GM19193 (cell line): Measurements from ENCODE around the gene ALK.

Source experiments
- POLR2A ChIP-seq: IDR thresholded peaks from 4 replicates; pipeline ENCODE4 v1.6.1; 2011; ENCODE audit not compliant: insufficient read depth, insufficient read length; ENCODE audit errors: extremely low read depth

ALK gene

DNA sequence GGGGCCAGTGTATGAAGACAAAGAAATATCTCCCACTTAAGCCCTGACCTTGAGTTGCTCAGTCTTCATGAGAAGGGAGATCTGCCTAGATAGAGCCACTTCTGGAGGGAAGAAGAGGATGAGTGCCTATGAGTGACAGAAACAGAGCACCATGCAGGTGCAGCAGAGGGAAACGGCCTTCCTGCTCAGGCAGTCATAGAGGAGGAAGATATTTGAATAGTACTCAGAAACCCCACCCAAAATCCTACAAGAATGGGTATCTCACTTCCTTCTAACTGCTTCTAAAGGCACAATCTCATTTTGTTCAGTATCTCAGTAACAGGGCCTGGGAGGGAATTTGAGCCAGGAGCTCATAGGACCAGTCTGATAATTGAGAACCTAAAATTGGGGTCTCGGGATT is 339.3 kb downstream of the ALK start:
- no peak for TF ChIP-seq POLR2A

DNA sequence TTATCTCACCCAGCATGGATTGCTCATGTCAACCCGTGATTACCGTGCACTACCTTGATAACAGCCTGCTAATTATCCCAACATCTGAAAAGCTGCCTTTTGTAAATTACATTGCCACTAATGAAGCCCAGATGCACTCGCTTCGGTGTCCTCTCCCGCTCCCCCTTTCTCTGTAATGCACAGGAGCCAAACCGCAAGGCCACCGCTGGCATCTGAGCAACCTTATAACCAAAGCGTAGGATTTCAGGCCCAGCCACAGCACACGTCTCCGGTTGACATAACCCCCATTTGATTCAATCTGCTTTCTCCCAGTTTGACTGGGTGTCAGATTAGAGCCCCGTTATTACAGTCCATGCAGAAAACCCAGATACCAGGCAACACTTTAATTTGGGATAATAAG is 341.2 kb downstream of the ALK start:
- no peak for TF ChIP-seq POLR2A

DNA sequence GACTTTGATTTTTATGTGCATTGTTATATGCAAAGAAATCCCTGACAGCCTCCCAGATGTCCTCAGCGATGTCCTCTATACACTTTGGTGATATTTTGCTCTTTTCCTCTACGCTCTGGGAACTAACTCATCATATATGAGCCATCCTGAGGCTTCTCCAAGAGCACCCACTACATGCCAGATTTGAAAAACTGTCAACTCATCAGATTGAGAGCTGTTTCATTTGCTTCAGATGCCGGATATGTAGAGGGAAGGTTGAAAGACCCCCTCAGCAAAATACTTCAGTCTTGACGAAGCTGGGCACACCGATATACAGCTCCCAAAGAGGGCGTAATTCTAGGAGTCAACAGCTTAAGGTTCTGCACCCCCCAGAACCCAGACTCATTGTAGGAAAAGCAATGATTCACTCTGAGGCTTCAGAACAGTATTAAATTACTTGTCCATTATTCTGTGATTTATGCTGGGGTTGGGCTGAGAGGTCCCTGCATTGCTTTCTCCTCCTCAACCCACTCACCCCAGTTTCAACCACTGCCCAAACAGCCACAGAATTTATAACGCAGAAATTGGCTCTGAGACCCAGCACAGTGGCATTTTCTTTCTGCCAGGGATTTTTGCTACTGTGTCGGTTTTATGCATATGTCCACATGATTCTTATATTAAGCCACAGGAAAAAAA is 341.8 kb downstream of the ALK start:
- no peak for TF ChIP-seq POLR2A

DNA sequence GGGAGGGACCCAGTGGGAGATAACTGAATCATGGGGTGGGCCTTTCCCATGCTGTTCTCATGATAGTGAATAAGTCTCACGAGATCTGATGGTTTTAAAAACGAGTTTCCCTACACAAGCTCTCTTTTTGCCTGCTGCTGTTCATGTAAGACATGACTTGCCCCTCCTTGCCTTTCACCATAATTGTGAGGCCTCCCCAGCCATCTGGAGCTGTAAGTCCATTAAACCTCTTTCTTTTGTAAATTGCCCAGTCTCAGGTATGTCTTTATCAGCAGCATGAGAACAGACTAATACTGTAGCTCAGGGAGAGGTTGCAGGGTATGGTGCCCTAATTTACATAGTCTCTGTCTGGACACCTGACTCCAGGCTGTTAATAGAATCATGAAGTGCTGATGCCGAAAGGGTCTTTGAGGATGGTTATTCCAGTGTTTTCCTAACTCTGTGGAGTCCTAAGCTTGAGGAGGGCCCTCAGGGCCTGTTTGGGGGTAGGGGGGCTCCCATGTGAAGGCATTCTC is 343.2 kb downstream of the ALK start:
- no peak for TF ChIP-seq POLR2A

DNA sequence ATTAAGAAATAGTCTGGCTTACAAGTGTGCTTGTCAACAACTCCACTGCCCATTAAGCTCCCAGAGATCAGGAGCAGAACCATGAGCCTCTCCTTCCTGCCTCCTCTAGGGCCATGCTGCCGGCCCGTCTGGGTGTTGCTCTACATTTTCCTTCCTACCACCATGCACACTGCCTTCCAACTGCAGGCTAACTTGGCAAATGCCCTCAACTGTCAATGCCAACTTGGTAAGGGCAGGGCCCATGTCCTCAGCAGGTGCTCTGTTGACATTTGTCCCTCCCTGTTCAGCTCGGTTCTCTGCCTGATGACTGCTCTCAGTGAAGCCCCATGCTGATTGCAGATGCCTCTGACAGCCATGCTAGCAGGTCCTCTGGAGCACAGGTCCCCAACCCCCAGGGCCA is 345.2 kb downstream of the ALK start:
- no peak for TF ChIP-seq POLR2A

DNA sequence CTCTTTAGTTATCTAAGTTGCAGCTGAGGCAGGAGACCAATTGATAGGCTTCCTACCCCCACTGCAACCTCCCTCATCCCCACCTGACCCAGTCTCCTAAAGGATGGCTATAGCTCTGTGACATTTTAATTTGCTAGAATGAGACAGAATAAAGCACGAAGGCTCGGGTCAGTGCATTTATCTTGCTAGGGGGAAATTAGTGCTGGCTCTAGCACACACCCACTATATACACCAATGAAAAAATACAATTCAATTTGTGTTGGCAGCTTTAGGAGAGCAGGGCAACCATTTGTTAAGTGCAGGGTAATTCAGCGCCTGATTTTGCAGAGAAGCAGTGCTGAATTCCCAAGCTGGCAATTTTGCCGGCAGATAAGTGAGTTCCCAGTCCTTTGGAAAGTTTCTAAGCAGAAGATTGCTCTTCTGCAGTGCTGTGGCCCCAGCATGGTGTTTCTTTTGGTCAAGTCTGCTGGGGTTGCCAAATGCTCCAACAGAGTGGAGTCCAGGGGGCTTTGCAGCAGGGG is 346.0 kb downstream of the ALK start:
- no peak for TF ChIP-seq POLR2A

DNA sequence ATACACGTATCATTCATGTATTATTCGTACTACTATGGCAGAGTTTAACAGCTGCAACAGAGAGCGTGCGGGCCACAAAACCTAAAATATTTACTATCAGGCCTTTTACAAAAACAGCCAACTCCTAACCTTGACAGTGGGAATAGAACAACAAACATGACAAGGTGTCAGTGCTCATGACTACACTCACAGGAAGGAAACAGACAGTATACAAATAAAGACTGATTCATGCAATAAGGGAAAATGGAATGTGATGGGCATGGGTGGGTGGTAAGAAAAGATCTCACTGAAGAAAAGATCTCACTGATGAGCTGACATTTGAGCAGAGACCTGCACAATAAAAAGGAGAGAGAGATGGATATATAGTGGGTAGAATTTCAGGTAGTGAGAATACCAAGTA is 347.8 kb downstream of the ALK start:
- TF ChIP-seq POLR2A = no peak

DNA sequence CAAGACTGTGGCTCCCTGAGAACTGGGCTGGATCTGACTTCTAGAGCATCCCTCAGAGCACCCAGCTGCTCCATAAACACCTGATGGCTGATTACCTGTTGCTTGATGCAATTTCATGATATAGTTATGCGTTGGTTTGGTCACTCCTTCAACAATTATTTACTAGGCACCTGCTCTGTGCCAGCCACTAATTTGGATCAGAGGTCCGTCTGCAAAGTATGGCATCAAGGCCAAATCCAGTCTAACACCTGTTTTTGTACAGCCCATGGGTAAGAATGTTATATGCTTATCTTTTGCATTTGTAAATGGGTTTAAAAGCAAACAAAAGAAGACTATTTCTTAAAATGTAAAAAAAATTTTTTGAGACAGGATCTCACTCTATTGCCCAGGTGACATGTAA is 348.2 kb downstream of the ALK start:
- TF ChIP-seq POLR2A = no peak

DNA sequence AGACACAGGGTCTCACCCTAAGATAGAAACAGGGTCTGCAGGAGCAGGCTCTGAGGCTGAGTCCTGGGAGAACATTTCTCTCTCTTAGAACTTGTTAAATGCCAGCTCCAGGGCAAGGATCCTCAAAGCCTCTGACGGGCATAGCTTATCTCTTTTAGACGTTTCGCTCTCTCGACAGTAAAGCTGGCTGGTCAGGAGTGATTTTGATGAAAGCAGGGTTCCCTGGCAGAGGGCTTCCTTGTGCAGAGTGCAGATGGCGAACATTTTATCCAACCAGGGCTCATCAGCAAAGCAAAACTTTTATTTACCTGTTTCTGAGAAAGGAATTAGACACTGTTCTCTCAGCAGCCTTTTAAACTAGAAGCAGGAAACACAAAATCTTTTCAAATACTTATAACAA is 350.8 kb downstream of the ALK start:
- no peak for TF ChIP-seq POLR2A

DNA sequence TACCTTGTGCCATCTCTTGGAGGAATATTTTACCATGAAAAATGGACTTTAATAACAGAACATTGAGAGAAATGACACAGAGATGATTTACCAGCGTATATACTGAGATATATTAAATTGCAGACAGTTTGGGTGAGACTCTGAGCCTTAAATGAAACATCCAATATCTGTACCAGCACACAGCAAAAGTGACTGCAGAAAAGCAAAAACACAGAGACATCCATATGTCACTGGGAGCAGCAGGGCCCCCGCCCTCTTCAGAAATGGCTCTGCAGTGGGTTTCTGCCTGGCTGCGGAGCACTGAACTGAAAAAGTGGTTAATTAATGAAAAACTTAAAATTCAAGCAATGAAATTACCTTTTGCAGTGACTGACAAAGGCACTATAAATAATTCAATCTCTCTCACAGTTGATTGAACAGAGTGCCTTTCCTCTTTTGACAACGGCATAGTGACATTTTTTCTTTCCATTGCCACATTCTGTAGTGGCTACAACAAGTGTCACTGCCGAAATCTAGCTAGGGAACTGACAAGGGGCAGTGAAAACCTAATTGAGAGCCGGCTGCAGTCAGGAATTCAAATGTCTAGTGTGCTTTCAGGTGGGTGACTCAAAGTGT is 353.4 kb downstream of the ALK start:
- TF ChIP-seq POLR2A = no peak

DNA sequence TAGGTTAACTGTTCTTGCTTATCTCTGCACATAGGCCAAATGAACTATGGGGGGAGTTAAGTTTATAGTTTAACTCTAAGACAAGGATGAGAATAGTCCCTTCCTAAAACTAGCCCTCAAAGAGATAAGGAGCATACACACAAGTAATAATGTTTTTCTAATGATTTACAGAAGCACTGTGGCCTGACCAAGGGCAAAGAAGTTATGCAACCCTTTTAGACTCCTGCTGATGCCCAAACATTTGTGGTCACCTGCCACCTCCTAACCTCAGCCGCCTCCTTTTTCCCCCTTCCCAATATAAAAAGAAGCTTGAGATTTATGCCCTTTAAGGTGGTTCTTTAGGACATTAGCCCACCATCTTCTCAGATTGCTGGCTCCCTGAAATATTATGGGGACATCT is 357.7 kb downstream of the ALK start:
- no peak for TF ChIP-seq POLR2A

DNA sequence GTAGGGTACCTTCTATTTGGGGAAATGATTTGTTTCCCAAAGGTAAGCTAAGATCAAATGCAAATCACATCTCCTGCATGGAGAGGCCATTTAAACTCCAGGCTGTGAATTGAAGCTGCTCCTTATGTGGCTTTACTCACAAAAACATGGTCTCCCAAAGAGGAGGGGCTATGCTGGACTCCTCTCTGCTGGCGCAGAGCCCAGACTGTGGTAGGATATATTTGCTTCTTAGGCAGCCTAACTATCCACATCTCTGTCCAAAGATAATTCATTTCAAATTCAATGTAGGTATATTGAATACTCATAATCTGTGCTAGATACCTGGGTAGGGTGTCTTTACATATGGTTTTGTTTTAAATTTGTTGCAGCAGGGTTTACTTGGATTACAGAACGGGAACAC is 358.5 kb downstream of the ALK start:
- TF ChIP-seq POLR2A = no peak

DNA sequence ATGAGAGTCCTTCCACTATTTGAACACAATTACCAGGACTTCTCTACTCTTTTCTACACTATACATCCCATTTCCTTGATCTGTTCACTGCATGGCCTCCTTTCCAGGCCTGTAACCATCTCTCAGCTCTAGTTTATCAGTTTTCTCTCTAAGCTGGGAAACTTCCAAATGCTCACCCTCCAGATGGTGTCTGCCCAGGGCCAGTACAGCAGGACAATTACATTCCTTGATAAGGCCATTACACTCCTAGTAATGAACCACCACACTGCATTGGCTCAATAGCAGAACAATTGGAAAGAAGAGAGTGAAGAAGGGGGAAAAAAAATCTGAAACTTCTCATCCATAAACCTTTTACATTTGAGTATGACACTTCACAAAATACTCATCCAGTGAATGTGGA is 359.1 kb downstream of the ALK start:
- no peak for TF ChIP-seq POLR2A

DNA sequence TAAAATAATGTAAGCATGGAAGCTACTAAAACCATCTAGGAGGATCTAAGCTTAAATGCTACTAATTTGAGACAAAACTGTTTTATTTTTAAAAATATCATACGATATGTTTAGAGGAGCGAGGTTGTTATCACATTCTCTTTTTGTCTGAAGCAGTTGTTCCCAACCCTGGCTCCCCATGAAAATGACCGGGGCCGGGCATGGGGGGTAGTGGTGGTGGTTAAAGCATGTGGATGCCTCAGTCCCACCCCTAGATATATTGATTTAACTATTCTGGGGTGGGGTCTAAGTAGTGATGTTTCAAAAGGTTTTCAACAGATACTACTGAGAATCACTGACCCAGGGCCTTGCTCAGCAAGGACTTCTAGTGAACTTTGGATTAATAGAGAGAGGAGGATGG is 359.8 kb downstream of the ALK start:
- no peak for TF ChIP-seq POLR2A

DNA sequence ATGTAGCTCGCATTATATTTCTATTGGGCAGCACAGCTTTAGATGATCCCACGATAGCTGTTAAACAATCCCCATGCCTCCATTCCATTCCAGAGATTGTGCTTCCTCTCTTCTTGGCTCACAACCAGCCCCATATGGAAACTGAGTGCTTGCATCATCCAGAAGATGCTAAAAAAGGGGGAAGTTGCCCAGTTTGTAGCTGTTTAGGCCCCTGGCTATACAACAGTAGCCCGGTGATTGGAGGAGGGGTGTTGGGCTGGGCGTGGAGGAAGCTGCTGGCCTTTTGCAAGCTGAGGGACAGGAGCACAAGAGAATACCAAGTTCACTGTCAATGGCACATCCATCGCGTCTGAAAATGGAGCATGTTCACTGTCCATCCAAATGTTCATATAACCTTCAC is 360.2 kb downstream of the ALK start:
- no peak for TF ChIP-seq POLR2A

DNA sequence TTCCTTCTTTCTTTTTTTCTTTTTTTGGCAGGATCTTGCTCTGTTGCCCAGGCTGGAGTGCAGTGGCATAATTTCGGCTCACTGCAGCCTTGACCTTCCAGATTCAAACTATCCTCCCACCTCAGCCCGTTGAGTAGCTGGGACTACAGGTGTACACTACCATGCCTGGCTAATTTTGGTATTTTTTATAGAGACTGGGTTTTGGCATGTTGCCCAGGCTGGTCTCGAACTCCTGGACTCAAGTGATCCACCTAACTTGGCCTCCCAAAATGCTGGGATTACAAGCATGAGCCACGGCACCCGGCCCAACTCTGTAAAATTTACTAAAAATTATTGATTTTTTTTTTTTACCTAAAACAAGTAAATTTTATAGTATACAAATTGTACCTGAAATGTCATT is 360.8 kb downstream of the ALK start:
- TF ChIP-seq POLR2A = no peak
